Globus pallidus (tissue), 1 donor: Measurements from ENCODE around the gene MSMP.

ENCODE experiments used
- DNase-seq: peaks from one replicate; pipeline ENCODE4 v3.0.0-alpha.2; 2015; ENCODE audit warnings: low spot score

MSMP gene

GRCh38 chr9:35771534-35771933, 17.5 kb upstream of the MSMP start:
- DNase-seq: no peak

GRCh38 chr9:35771075-35771433, 17.0 kb upstream of the MSMP start:
- no peak for DNase-seq

- no peak for DNase-seq
Measured at GRCh38 chr9:35769763-35770162, 15.7 kb upstream of the MSMP start.

- no peak for DNase-seq
Measured at GRCh38 chr9:35767458-35767857, 13.4 kb upstream of the MSMP start.

- DNase-seq: no peak
Measured at GRCh38 chr9:35766997-35767396, 12.9 kb upstream of the MSMP start.

GRCh38 chr9:35763803-35764202, 9.7 kb upstream of the MSMP start:
- DNase-seq: no peak

GRCh38 chr9:35763181-35763580, 9.1 kb upstream of the MSMP start:
- no peak for DNase-seq

GRCh38 chr9:35760651-35761050, 6.6 kb upstream of the MSMP start:
- DNase-seq: no peak

- DNase-seq: no peak
Measured at GRCh38 chr9:35759795-35760194, 5.7 kb upstream of the MSMP start.

- DNase-seq: no peak
Measured at GRCh38 chr9:35758475-35759050, 4.5 kb upstream of the MSMP start.

- no peak for DNase-seq
Measured at GRCh38 chr9:35757892-35758275, 3.8 kb upstream of the MSMP start.

- DNase-seq: no peak
Measured at GRCh38 chr9:35757226-35757891, 3.3 kb upstream of the MSMP start.

- DNase-seq: peak; percentile 45
Measured at GRCh38 chr9:35756275-35757225, 2.5 kb upstream of the MSMP start.

GRCh38 chr9:35755071-35755470, 995 bp upstream of the MSMP start:
- DNase-seq: no peak

- DNase-seq: no peak
Measured at GRCh38 chr9:35753466-35753865, 610 bp downstream of the MSMP start.

GRCh38 chr9:35750256-35750531, 3.9 kb downstream of the MSMP start:
- DNase-seq: no peak

GRCh38 chr9:35749515-35750255, 4.4 kb downstream of the MSMP start:
- DNase-seq: no peak

GRCh38 chr9:35748858-35749514, 5.1 kb downstream of the MSMP start, which contains the start of the genes GBA2 and RGP1:
Gene GBA2 (minus strand): TSS chr9:35749228. CDS start chr9:35748704, 524 bp downstream.
Gene RGP1 (plus strand): TSS chr9:35749287. CDS start chr9:35749756, 469 bp downstream.
- peak; percentile 77 for DNase-seq

GRCh38 chr9:35748242-35748857, 5.7 kb downstream of the MSMP start:
- no peak for DNase-seq

GRCh38 chr9:35746583-35746982, 7.5 kb downstream of the MSMP start:
- DNase-seq: no peak

- no peak for DNase-seq
Measured at GRCh38 chr9:35745569-35745968, 8.5 kb downstream of the MSMP start.
